GM20000 (cell line): ENCODE data around the gene FHAD1.

Experiments
- DNase-seq: peaks from one replicate; pipeline ENCODE4 v3.0.0; 2012; ENCODE audit warnings: low spot score
- CTCF ChIP-seq: IDR thresholded peaks from 2 replicates; pipeline ENCODE4 v1.5.1; 2012; ENCODE audit warnings: mild to moderate bottlenecking, control low read depth; ENCODE audit errors: extremely low read depth, missing control alignments

The FHAD1 gene

GRCh38 chr1:15354580-15354965 is 107.5 kb downstream of the FHAD1 start:
- no peak for DNase-seq

GRCh38 chr1:15355968-15356625 is 109.1 kb downstream of the FHAD1 start:
- DNase-seq: no peak
- TF ChIP-seq CTCF: no peak

More at GRCh38 chr1:15354580-15354965, 107.5 kb downstream of the FHAD1 start:
- TF ChIP-seq CTCF: no peak

- DNase-seq: no peak
- TF ChIP-seq CTCF: no peak
Measured at GRCh38 chr1:15357612-15358207, 110.7 kb downstream of the FHAD1 start.

GRCh38 chr1:15358565-15359133 is 111.6 kb downstream of the FHAD1 start:
- no peak for TF ChIP-seq CTCF

GRCh38 chr1:15360700-15361099 is 113.7 kb downstream of the FHAD1 start:
- DNase-seq: no peak
- TF ChIP-seq CTCF: no peak

More at GRCh38 chr1:15358565-15359133, 111.6 kb downstream of the FHAD1 start:
- no peak for DNase-seq

GRCh38 chr1:15362096-15362736 is 115.2 kb downstream of the FHAD1 start:
- TF ChIP-seq CTCF: no peak
- DNase-seq: no peak

- DNase-seq: no peak
Measured at GRCh38 chr1:15362737-15363128, 115.7 kb downstream of the FHAD1 start.

More at GRCh38 chr1:15362737-15363128, 115.7 kb downstream of the FHAD1 start:
- TF ChIP-seq CTCF: no peak
